ENCODE results near the gene GPC6.

GRCh38 chr13:93762708-93763426, 536.3 kb downstream of the GPC6 start:
- no peak for TF ChIP-seq POLR2A (IDR thresholded peaks at IDR 0.05)
- TF ChIP-seq, protein P1, sequence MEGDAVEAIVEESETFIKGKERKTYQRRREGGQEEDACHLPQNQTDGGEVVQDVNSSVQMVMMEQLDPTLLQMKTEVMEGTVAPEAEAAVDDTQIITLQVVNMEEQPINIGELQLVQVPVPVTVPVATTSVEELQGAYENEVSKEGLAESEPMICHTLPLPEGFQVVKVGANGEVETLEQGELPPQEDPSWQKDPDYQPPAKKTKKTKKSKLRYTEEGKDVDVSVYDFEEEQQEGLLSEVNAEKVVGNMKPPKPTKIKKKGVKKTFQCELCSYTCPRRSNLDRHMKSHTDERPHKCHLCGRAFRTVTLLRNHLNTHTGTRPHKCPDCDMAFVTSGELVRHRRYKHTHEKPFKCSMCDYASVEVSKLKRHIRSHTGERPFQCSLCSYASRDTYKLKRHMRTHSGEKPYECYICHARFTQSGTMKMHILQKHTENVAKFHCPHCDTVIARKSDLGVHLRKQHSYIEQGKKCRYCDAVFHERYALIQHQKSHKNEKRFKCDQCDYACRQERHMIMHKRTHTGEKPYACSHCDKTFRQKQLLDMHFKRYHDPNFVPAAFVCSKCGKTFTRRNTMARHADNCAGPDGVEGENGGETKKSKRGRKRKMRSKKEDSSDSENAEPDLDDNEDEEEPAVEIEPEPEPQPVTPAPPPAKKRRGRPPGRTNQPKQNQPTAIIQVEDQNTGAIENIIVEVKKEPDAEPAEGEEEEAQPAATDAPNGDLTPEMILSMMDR (IDR thresholded peaks at IDR 0.05) = no peak
